ENCODE data around the gene CTIF.

DNA sequence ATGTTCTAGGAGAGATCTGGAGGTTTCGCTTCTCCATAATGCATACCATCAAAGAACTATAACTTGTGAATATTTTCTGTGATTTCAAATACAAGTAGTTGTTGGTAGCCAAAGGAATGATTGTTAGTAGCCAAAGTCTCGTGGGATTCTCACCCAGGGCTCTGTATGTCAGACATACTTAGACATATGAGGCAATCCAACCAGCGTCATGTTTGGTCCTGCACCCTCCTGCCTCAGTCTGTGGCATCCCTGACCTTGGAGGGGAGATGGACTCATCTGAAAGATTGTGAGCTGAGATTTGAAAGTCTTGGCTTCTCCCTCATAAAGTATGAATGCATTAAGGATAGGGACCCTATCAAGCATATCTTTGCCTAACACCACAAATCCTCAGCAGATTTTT, 81.2 kb downstream of the CTIF start:
- no peak for TF ChIP-seq EZH2phosphoT487 (IDR thresholded peaks at IDR 0.05; ENCODE audit: low read depth)
- TF ChIP-seq, protein P1, sequence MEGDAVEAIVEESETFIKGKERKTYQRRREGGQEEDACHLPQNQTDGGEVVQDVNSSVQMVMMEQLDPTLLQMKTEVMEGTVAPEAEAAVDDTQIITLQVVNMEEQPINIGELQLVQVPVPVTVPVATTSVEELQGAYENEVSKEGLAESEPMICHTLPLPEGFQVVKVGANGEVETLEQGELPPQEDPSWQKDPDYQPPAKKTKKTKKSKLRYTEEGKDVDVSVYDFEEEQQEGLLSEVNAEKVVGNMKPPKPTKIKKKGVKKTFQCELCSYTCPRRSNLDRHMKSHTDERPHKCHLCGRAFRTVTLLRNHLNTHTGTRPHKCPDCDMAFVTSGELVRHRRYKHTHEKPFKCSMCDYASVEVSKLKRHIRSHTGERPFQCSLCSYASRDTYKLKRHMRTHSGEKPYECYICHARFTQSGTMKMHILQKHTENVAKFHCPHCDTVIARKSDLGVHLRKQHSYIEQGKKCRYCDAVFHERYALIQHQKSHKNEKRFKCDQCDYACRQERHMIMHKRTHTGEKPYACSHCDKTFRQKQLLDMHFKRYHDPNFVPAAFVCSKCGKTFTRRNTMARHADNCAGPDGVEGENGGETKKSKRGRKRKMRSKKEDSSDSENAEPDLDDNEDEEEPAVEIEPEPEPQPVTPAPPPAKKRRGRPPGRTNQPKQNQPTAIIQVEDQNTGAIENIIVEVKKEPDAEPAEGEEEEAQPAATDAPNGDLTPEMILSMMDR (IDR thresholded peaks at IDR 0.05; ENCODE audit: low read depth, low read length), result no peak
